ENCODE measurements around the gene IRF2BP2. TPM values are rescaled to one million over a fixed set of nuclear protein-coding genes. Genes with fewer than 3 reads are reported as not detected.
A peak's percentile ranks its signal among the peaks of the same experiment; 100 is the strongest.

The IRF2BP2 gene
- polyA plus RNA-seq, 1 experiment = 20.7 TPM

GRCh38 chr1:234610666-234611224 lies 767 bp upstream of the IRF2BP2 start:
- Histone ChIP-seq H3K27me3 (ENCODE audit: control insufficient read depth, insufficient read depth, low read length) (no peaks in the 10 kb centered on the region), H3K36me3 (ENCODE audit: control insufficient read depth, insufficient read depth, low read length) (peaks cover 8% of the 10 kb centered on the region), H3K4me3 (ENCODE audit: low read depth, low read length) (peak overlapping the region; percentile 77)
- TF ChIP-seq CTCF (IDR thresholded peaks at IDR 0.05; ENCODE audit: insufficient read depth, low read depth, low read length) = peak; percentile 19; the same call in 1 of the 2 replicates
- POLR2A ChIA-PET = interaction anchor here (1.1 kb wide), 1 partner anchor 111 kb away, joined by 4 read pairs; no protein-coding TSS in a partner anchor
- DNase-seq (ENCODE audit: low read depth) = peak; percentile 68
- CTCF ChIA-PET = interaction anchor here (0.9 to 5.1 kb wide), 3 partner anchors 112 to 473 kb away, joined by 4 to 27 read pairs (median 4); no protein-coding TSS in a partner anchor

- CTCF ChIA-PET = interaction anchor here (0.7 to 5.1 kb wide), 4 partner anchors 112 to 474 kb away, joined by 3 to 27 read pairs (median 4); no protein-coding TSS in a partner anchor
- no peak for TF ChIP-seq CTCF (IDR thresholded peaks at IDR 0.05; ENCODE audit: insufficient read depth, low read depth, low read length)
- H3K27me3 ChIP-seq (ENCODE audit: control insufficient read depth, insufficient read depth, low read length) = no peaks in the 10 kb centered on the region
- POLR2A ChIA-PET = interaction anchor here (0.6 to 1.1 kb wide), 3 partner anchors 112 to 353 kb away, joined by 3 to 6 read pairs (median 4); no protein-coding TSS in a partner anchor
- no peak for DNase-seq (ENCODE audit: low read depth)
- peaks cover 8% of the 10 kb centered on the region for H3K36me3 ChIP-seq (ENCODE audit: control insufficient read depth, insufficient read depth, low read length)
- peak overlapping the region; percentile 77 for H3K4me3 ChIP-seq (ENCODE audit: low read depth, low read length)
These were observed 311 bp downstream of the IRF2BP2 start for GRCh38 chr1:234609691-234610042.

GRCh38 chr1:234608911-234609690 lies 877 bp downstream of the IRF2BP2 start:
- POLR2A ChIA-PET = interaction anchor here (0.6 to 1.1 kb wide), 3 partner anchors 112 to 354 kb away, joined by 3 to 6 read pairs (median 4); no protein-coding TSS in a partner anchor
- CTCF ChIA-PET = interaction anchor here (0.7 to 5.1 kb wide), 5 partner anchors 110 to 475 kb away, joined by 3 to 27 read pairs (median 3); no protein-coding TSS in a partner anchor
- Histone ChIP-seq H3K4me3 (ENCODE audit: low read depth, low read length) (peak overlapping the region; percentile 77), H3K36me3 (ENCODE audit: control insufficient read depth, insufficient read depth, low read length) (peaks cover 8% of the 10 kb centered on the region), H3K27me3 (ENCODE audit: control insufficient read depth, insufficient read depth, low read length) (no peaks in the 10 kb centered on the region)
- no peak for DNase-seq (ENCODE audit: low read depth)
- TF ChIP-seq CTCF (IDR thresholded peaks at IDR 0.05; ENCODE audit: insufficient read depth, low read depth, low read length) = no peak

GRCh38 chr1:234608025-234608910 lies 1.7 kb downstream of the IRF2BP2 start:
- H3K27me3 ChIP-seq (ENCODE audit: control insufficient read depth, insufficient read depth, low read length) = no peaks in the 10 kb centered on the region
- no peak for TF ChIP-seq CTCF (IDR thresholded peaks at IDR 0.05; ENCODE audit: insufficient read depth, low read depth, low read length)
- H3K4me3 ChIP-seq (ENCODE audit: low read depth, low read length) = peak overlapping the region; percentile 77
- peaks cover 8% of the 10 kb centered on the region for H3K36me3 ChIP-seq (ENCODE audit: control insufficient read depth, insufficient read depth, low read length)
- peak; percentile 68 for DNase-seq (ENCODE audit: low read depth)
- ChIA-PET POLR2A (no interaction called here), CTCF (interaction anchor here (0.7 to 1.0 kb wide), 2 partner anchors 109 to 121 kb away, joined by 3 read pairs; no protein-coding TSS in a partner anchor)

Data from BJ (cell line).